ENCODE data around the gene SERPINA4. TPM values are rescaled to one million over a fixed set of nuclear protein-coding genes. Genes with fewer than 3 reads are reported as not detected.

The SERPINA4 gene
- total and polyA plus RNA-seq, 2 experiments from 2014 or later: not detected

GRCh38 chr14:94522115-94522724, 39.0 kb upstream of the SERPINA4 start (continued):
- TF ChIP-seq ZNF462 (CRISPR knock-in tag; IDR thresholded peaks at IDR 0.05): no peak
- no peak for TF ChIP-seq CTCF (conservative IDR thresholded peaks at IDR 0.05; ENCODE audit: low read depth in 2 of 2)
- TF ChIP-seq NANOG (IDR thresholded peaks at IDR 0.05; ENCODE audit: borderline replicate concordance): no peak
- TF ChIP-seq STAT1 (IDR thresholded peaks at IDR 0.05; ENCODE audit: unreplicated experiment): no peak
- TF ChIP-seq CREB1 (CRISPR knock-in tag; IDR thresholded peaks at IDR 0.05; ENCODE audit: low read depth): no peak

- H3K4me1 ChIP-seq (ENCODE audit: insufficient read depth): no peaks in the 10 kb centered on the region
- H3K4me3 ChIP-seq: no peak overlapping the region
- Mint-ChIP-seq H3K4me3 (no peak overlapping the region), H3K27me3 (ENCODE audit: insufficient read depth, low read depth, poor library complexity) (peaks cover 3% of the 10 kb centered on the region), H3K9me3 (peaks cover 13% of the 10 kb centered on the region), H3K4me1 (no peaks in the 10 kb centered on the region; the same call in 2 of the 3 replicates), H3K36me3 (ENCODE audit: low read depth) (peaks cover 15% of the 10 kb centered on the region), H3K27ac (no peak overlapping the region)
- H3K9me2 ChIP-seq (ENCODE audit: insufficient read depth): peaks cover 9% of the 10 kb centered on the region
- no peaks in the 10 kb centered on the region for H3K79me2 ChIP-seq (replicated peaks; ENCODE audit: insufficient read depth)
- no peak for DNase-seq (ENCODE audit: low spot score)
- H3K4me2 ChIP-seq: no peak overlapping the region
- H3K36me3 ChIP-seq (ENCODE audit: insufficient read depth): no peaks in the 10 kb centered on the region
- no peaks in the 10 kb centered on the region for H4K20me1 ChIP-seq (replicated peaks; ENCODE audit: insufficient read depth)
- ATAC-seq: no peak
- no peak overlapping the region for H3K27ac ChIP-seq (ENCODE audit: low read depth)
- no peaks in the 10 kb centered on the region for H3K27me3 ChIP-seq (ENCODE audit: insufficient read depth)
- no peaks in the 10 kb centered on the region for H3F3A ChIP-seq (replicated peaks; ENCODE audit: low read depth)
- H2AFZ ChIP-seq: no peak overlapping the region
- TF ChIP-seq REST (IDR thresholded peaks at IDR 0.05; ENCODE audit: unreplicated experiment): no peak
- no peak for TF ChIP-seq CREB1 (CRISPR knock-in tag; IDR thresholded peaks at IDR 0.05; ENCODE audit: low read depth)
- no peak for TF ChIP-seq ZNF331 (CRISPR knock-in tag; IDR thresholded peaks at IDR 0.05; ENCODE audit: low read depth)
- no peak for TF ChIP-seq JUNB (IDR thresholded peaks at IDR 0.05; ENCODE audit: unreplicated experiment)
These were observed 38.0 kb upstream of the SERPINA4 start for GRCh38 chr14:94523265-94523664.

Data from GM23338 (cell line).